Measurements from ENCODE around the gene KCTD11. TPM values are rescaled to one million over a fixed set of nuclear protein-coding genes. Genes with fewer than 3 reads are reported as not detected.
A peak's percentile ranks its signal among the peaks of the same experiment; 100 is the strongest.

KCTD11 gene
- total RNA-seq, 1 experiment from 2014 or later: 11.0 TPM

DNA sequence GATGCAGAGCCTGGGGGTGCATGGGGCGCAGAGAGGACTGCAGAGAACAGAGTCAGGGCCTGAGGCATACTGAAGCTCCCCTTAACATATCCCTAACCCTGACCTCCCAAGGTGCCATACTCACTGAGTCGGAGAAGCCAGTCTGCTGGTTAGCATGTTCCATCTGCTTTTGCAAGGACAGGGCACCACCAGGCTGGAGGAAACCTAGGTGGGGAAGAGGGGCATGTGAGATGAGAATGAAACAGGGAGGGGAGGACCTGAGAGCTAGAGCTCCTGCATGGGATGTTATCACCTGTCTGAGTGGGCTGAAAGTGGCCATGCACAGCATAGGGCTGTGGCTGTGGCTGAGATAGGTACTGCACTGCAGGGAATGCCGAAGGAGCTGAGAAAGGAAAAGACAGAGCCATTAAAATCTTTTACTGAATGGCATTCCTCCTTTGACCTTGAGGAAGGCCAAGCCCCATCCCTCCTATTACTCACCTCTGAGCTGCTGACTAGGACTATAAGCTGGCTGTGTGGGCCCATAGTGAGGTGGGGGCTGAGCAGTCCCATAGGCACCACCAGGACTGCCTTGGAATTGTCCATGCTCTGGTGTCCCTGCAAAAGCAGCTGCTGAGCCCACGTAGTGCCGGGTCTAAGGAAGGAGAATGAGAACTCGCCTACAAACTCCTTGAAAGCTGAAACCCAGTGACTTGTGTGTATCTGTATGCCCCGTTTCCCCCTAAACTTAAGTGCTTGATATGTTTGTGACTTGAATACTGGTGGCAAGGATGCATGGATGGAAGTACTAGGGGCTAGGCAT is 38.7 kb upstream of the KCTD11 start:
- DNase-seq (ENCODE audit: low read depth, low spot score) (no peak), ATAC-seq (peak; percentile 56)
- intact Hi-C loops (cut with micrococcal nuclease; ENCODE audit: unreplicated experiment): no loop called here
- TF ChIP-seq, protein P1, sequence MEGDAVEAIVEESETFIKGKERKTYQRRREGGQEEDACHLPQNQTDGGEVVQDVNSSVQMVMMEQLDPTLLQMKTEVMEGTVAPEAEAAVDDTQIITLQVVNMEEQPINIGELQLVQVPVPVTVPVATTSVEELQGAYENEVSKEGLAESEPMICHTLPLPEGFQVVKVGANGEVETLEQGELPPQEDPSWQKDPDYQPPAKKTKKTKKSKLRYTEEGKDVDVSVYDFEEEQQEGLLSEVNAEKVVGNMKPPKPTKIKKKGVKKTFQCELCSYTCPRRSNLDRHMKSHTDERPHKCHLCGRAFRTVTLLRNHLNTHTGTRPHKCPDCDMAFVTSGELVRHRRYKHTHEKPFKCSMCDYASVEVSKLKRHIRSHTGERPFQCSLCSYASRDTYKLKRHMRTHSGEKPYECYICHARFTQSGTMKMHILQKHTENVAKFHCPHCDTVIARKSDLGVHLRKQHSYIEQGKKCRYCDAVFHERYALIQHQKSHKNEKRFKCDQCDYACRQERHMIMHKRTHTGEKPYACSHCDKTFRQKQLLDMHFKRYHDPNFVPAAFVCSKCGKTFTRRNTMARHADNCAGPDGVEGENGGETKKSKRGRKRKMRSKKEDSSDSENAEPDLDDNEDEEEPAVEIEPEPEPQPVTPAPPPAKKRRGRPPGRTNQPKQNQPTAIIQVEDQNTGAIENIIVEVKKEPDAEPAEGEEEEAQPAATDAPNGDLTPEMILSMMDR (IDR thresholded peaks at IDR 0.05): no peak
- TF ChIP-seq TCF7L2 (IDR thresholded peaks at IDR 0.05; ENCODE audit: low read depth, low read length): no peak
- TF ChIP-seq POLR2AphosphoS5 (IDR thresholded peaks at IDR 0.05; ENCODE audit: low read depth, low read length): peak; percentile 36; the same call in 1 of the 2 replicates
- TF ChIP-seq, protein P2, sequence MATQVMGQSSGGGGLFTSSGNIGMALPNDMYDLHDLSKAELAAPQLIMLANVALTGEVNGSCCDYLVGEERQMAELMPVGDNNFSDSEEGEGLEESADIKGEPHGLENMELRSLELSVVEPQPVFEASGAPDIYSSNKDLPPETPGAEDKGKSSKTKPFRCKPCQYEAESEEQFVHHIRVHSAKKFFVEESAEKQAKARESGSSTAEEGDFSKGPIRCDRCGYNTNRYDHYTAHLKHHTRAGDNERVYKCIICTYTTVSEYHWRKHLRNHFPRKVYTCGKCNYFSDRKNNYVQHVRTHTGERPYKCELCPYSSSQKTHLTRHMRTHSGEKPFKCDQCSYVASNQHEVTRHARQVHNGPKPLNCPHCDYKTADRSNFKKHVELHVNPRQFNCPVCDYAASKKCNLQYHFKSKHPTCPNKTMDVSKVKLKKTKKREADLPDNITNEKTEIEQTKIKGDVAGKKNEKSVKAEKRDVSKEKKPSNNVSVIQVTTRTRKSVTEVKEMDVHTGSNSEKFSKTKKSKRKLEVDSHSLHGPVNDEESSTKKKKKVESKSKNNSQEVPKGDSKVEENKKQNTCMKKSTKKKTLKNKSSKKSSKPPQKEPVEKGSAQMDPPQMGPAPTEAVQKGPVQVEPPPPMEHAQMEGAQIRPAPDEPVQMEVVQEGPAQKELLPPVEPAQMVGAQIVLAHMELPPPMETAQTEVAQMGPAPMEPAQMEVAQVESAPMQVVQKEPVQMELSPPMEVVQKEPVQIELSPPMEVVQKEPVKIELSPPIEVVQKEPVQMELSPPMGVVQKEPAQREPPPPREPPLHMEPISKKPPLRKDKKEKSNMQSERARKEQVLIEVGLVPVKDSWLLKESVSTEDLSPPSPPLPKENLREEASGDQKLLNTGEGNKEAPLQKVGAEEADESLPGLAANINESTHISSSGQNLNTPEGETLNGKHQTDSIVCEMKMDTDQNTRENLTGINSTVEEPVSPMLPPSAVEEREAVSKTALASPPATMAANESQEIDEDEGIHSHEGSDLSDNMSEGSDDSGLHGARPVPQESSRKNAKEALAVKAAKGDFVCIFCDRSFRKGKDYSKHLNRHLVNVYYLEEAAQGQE (IDR thresholded peaks at IDR 0.05; ENCODE audit: insufficient read depth in 1 of 2, low read depth in 2 of 2, low read length in 1 of 2): no peak
- TF ChIP-seq SIN3A (IDR thresholded peaks at IDR 0.05; ENCODE audit: borderline replicate concordance, insufficient read depth, low read depth, low read length): no peak
- no TSS peak for BruUV-seq (replicated peaks)
- CTCF ChIA-PET: interaction anchor here (0.8 to 1.3 kb wide), 3 partner anchors 16 to 32 kb away, joined by 3 to 13 read pairs (median 4); partner anchors contain the start of gene SLC2A4
- in situ Hi-C loops (cut with HindIII; ENCODE audit: low pct_unique_long_range_greater_than_20kb, low sequenced_read_pairs): no loop called here
- Histone ChIP-seq H3K27me3 (ENCODE audit: control insufficient read depth, insufficient read depth, low read length) (no peaks in the 10 kb centered on the region), H3K4me3 (ENCODE audit: low read depth in 2 of 2, low read length in 2 of 2) (peak overlapping the region in 1 of 2 experiments; percentile 75; a peak in 1 of 4 replicates), H3K36me3 (ENCODE audit: control insufficient read depth, insufficient read depth, low read length) (peaks cover 29% of the 10 kb centered on the region), H3K27ac (ENCODE audit: low read length) (peak overlapping the region; percentile 88; the same call in 1 of the 2 replicates), H3K9me3 (ENCODE audit: control insufficient read depth, insufficient read depth, low read depth, low read length) (no peaks in the 10 kb centered on the region), H3K4me1 (ENCODE audit: control insufficient read depth, insufficient read depth, low read length) (peaks cover 42% of the 10 kb centered on the region)
- POLR2A ChIA-PET: interaction anchor here (0.5 to 1.9 kb wide), 4 partner anchors 17 to 818 kb away, joined by 3 to 5 read pairs (median 4); partner anchors contain the start of gene SLC2A4

DNA sequence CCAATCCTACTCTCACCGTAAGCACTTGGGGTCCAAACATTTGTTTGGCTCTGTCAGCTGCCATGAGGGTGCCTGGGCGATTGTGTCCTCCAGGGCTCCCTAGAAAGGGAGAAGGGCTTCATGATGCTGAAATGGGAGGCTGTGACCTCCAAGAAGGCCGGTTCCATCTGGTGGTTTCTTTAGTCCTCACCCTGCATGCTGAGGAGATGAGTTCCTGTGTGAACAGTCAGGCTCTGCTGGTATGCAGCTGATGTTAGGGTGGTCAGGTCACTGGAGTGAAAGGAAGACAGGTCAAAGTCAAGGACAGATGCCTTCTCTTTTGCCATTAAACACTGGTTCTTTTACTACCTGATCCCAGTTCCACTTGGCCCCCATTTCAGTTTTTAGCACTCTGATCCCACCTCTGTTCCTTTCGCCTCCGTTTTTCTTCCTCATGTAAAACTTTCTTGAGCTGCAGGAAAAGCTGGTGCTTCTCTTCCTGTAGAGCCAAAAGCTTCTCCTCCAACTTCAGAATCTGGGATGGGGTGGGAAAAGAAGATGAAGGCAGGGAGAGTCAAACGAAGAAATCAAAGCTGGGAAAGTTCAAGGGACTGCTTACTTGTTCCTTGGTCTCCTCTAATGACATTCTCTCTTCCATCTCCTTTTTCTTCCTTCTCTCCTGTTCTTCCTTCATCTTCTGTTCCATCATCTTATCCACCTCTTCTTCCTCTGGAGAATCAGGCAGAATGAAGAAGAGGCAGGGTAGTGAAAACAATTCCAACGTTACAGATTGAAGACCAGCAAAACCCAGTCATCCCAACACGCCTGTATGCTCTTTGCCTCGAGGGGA is 37.9 kb upstream of the KCTD11 start:
- TSS peak; percentile 97 for BruUV-seq (replicated peaks)
- TF ChIP-seq TCF7L2 (IDR thresholded peaks at IDR 0.05; ENCODE audit: low read depth, low read length) (no peak), POLR2AphosphoS5 (IDR thresholded peaks at IDR 0.05; ENCODE audit: low read depth, low read length) (peak; percentile 11; the same call in 1 of the 2 replicates)
- DNase-seq (ENCODE audit: low read depth, low spot score): no peak
- no peak for ATAC-seq
- POLR2A ChIA-PET: interaction anchor here (1.0 to 1.9 kb wide), 2 partner anchors 16 to 33 kb away, joined by 3 to 5 read pairs; partner anchors contain the start of gene SLC2A4
- Histone ChIP-seq H3K9me3 (ENCODE audit: control insufficient read depth, insufficient read depth, low read depth, low read length) (no peaks in the 10 kb centered on the region), H3K27me3 (ENCODE audit: control insufficient read depth, insufficient read depth, low read length) (no peaks in the 10 kb centered on the region), H3K27ac (ENCODE audit: low read length) (peak overlapping the region; percentile 88), H3K4me1 (ENCODE audit: control insufficient read depth, insufficient read depth, low read length) (peaks cover 42% of the 10 kb centered on the region), H3K4me3 (ENCODE audit: low read depth in 2 of 2, low read length in 2 of 2) (peak overlapping the region; percentile 66 to 75), H3K36me3 (ENCODE audit: control insufficient read depth, insufficient read depth, low read length) (peaks cover 29% of the 10 kb centered on the region)
- CTCF ChIA-PET: interaction anchor here (0.8 to 1.3 kb wide), 2 partner anchors 17 to 33 kb away, joined by 4 to 13 read pairs; partner anchors contain the start of gene SLC2A4
- intact Hi-C loops (cut with micrococcal nuclease; ENCODE audit: unreplicated experiment) (no loop called here), in situ Hi-C loops (cut with HindIII; ENCODE audit: low pct_unique_long_range_greater_than_20kb, low sequenced_read_pairs) (no loop called here)
